Endometrial microvascular endothelial cells (primary cell): ENCODE data around the gene PCDHA2. TPM values are rescaled to one million over a fixed set of nuclear protein-coding genes. Genes with fewer than 3 reads are reported as not detected.
"Not testable (repeated sequence)": the region's sequence is repeated elsewhere in the genome, so short reads cannot be mapped to it uniquely, and the experiment has no call there.

Experiments used
- in situ Hi-C: cut with HindIII; loops from 2 replicates; pipeline ENCODE4 v1.10.0; 2017; ENCODE audit warnings: low sequenced_read_pairs, low pct_unique_long_range_greater_than_20kb; ENCODE audit errors: inconsistent ontology term
- total RNA-seq: library from RNA; depleted of rRNA; stranded (reverse); fragments of >200 nt; gene quantifications from one replicate; pipeline ENCODE4 v1.2.3, GENCODE V29; 2015; ENCODE audit errors: inconsistent ontology term

The PCDHA2 gene
- total RNA-seq = not detected

- in situ Hi-C loops = no loop called here
Measured at GRCh38 chr5:140794595-140795258, at the start of gene PCDHA2. Gene PCDHA2 (plus strand): TSS chr5:140794852.

GRCh38 chr5:140753561-140753960, 41.1 kb upstream of the PCDHA2 start:
- in situ Hi-C loops = no loop called here

DNA sequence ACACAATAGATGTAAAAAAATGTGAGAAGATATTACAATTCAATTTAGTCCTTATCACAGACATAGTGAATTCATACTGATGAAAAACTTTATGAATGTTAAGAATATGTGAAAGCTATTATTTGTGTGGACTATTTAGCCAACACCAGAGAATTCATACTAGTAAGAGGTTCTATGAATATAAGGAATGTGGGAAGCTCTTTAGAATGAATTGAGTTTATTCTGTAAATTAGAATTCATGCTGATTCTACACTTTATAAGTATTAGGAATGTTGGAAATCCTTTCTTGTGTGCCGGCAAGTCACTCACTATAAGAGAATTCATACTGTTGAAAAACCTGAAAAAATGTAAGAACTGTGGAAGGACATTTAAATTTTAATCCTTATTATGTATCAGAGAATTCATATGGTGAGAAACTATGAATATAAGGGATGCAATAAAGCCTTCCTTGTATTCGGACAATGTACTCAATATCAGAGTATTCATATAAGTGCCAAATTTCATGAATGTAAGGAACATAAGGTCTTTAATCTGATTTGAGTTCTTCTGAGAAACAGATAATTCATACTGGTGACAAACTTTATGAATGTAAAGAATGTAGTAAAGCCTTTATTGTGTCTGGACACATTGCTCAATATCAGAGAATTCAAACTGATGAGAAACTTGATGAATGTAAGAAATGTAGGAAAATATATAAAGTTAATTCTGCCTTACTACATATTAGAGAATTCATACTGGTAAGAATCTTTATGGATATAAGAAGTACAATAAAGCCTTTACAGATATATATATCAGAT, 30.3 kb upstream of the PCDHA2 start:
- in situ Hi-C loops = no loop called here

DNA sequence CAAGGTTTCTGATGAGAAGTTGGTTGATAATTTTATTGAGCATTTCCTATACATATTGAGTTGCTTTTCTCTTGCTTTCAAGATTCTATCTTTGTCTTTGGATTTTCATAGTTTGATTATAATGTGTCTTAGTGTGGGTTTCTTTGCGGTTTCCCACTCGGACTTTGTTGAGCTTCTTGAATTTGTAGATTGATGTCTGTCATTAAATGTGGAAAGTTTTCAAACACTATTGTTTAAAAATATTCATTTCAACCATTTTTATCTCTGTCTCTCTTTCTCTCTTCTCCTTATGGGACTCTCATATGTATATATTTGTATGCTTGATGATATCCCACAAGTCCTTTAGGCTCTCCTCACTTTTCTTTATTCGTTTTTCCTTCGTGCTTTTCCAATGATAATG, 27.2 kb upstream of the PCDHA2 start:
- in situ Hi-C loops = no loop called here

DNA sequence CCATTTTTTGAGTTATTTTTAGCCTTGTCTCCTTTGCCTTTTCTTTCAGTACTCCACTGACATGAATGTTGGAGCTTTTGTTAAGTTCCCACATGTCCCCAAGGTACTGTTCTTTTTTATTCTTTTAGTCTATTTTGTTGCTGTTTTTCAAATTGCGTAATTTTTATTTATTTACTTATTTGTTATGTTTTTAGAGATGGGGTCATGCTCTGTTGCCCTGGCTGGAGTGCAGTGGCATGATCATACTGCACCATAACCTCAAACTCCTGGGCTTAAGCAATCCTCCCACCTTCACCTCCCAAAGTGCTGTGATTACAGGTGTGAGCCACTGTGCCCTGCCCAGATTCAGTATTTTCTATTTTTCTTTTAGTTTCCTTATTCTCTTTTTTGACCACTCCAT, 14.1 kb upstream of the PCDHA2 start:
- in situ Hi-C loops = no loop called here

DNA sequence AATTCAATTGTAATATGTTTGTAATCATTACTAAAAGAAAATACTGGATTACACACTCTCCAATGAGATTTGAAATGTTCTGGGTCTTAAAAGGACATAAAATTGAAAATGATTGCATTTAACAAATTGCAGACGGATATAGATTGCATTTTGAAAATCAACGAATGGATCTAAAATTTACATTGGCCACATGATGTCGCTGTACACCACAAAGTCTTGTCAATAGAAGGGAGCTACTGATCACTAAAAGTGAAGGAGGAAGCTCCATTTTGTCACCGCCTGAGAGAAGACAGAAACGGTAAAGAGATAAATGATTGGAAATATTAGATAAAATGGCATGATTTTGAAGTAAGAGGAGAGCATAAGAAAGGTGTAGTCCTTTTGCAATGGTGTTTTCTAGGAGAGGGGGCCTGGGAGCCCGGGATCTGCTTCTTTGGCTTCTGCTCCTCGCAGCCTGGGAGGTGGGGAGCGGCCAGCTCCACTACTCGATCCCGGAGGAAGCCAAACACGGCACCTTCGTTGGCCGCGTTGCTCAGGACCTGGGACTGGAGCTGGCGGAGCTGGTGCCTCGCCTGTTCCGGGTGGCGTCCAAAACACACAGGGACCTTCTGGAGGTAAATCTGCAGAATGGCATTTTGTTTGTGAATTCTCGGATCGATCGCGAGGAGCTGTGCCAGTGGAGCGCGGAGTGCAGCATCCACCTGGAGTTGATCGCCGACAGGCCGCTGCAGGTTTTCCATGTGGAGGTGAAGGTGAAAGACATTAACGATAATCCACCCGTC, 8.6 kb upstream of the PCDHA2 start, which contains the start of gene PCDHA1:
PCDHA1 (plus strand) TSS at position 236 of the 782 bp plus-strand sequence.
- in situ Hi-C loops = no loop called here

- in situ Hi-C loops = not testable (repeated sequence)
Measured at GRCh38 chr5:140787422-140787821, 7.2 kb upstream of the PCDHA2 start.

DNA sequence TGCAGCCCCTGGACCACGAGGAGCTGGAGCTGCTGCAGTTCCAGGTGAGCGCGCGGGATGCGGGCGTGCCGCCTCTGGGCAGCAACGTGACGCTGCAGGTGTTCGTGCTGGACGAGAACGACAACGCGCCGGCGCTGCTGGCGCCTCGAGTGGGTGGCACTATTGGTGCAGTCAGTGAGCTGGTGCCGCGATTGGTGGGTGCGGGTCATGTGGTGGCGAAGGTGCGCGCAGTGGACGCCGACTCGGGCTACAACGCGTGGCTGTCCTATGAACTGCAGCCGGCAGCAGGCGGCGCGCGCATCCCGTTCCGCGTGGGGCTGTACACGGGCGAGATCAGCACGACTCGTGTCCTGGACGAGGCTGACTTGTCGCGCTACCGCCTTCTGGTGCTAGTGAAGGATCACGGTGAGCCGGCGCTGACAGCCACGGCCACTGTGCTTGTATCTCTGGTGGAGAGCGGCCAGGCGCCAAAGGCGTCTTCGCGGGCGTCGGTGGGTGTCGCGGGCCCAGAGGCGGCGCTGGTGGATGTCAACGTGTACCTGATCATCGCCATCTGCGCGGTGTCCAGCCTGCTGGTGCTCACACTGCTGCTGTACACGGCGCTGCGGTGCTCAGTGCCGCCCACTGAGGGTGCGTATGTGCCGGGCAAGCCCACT, 6.7 kb upstream of the PCDHA2 start:
- in situ Hi-C loops = not testable (repeated sequence)

DNA sequence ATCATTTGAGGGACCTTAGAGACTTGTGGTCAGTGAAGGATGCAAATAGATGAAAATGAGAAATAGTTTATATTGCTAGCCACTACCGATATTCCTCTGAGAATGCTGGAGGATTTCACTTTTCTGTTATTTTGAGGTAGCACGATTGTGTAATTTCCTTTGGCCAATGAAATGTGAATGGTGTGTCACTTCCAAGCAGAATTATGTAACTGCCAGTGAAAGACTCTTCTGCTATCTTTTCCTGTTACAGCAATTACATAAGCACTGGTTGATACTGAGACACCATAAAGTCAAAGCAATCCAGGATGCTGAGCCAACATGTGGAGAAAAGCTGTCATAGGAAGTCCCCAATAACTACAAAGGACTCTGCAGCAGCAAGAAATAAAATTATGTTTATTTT, 3.6 kb upstream of the PCDHA2 start:
- in situ Hi-C loops = no loop called here

- in situ Hi-C loops = no loop called here
Measured at GRCh38 chr5:140795259-140795641, 598 bp downstream of the PCDHA2 start.

DNA sequence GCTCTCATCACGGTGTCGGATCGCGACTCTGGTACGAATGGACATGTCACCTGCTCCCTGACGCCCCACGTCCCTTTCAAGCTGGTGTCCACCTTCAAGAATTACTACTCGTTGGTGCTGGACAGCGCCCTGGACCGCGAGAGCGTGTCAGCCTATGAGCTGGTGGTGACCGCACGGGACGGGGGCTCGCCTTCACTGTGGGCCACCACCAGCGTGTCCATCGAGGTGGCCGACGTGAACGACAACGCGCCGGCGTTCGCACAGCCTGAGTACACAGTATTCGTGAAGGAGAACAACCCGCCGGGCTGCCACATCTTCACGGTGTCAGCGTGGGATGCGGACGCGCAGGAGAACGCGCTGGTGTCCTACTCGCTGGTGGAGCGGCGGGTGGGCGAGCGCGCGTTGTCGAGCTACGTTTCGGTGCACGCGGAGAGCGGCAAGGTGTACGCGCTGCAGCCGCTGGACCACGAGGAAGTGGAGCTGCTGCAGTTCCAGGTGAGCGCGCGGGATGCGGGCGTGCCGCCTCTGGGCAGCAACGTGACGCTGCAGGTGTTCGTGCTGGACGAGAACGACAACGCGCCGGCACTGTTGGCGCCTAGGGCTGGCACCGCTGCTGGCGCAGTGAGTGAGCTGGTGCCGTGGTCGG, 1.5 kb downstream of the PCDHA2 start:
- in situ Hi-C loops = not testable (repeated sequence)

DNA sequence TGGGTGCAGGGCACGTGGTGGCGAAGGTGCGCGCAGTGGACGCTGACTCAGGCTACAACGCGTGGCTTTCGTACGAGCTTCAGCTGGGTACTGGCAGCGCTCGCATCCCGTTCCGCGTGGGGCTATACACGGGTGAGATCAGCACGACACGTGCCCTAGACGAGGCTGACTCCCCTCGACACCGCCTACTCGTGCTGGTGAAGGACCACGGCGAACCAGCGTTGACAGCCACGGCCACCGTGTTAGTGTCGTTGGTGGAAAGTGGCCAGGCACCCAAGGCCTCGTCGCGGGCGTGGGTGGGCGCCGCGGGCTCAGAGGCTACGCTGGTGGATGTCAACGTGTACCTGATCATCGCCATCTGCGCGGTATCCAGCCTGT, 2.1 kb downstream of the PCDHA2 start:
- in situ Hi-C loops = no loop called here

GRCh38 chr5:140800816-140801493, 6.3 kb downstream of the PCDHA2 start, which contains the start of gene PCDHA3:
Gene PCDHA3 (plus strand): TSS chr5:140801057.
- in situ Hi-C loops = no loop called here

DNA sequence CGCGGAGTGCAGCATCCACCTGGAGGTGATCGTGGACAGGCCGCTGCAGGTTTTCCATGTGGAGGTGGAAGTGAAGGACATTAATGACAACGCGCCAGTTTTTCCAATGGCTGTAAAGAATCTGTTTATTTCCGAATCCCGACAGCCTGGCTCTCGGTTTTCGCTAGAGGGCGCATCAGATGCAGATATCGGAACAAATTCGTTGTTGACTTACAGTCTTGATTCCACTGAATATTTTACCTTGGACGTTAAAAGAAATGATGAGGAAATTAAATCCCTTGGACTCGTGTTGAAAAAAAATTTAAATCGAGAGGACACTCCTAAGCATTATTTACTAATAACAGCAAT, 6.8 kb downstream of the PCDHA2 start:
- in situ Hi-C loops = no loop called here

- in situ Hi-C loops = not testable (repeated sequence)
Measured at GRCh38 chr5:140802381-140802780, 7.7 kb downstream of the PCDHA2 start.

DNA sequence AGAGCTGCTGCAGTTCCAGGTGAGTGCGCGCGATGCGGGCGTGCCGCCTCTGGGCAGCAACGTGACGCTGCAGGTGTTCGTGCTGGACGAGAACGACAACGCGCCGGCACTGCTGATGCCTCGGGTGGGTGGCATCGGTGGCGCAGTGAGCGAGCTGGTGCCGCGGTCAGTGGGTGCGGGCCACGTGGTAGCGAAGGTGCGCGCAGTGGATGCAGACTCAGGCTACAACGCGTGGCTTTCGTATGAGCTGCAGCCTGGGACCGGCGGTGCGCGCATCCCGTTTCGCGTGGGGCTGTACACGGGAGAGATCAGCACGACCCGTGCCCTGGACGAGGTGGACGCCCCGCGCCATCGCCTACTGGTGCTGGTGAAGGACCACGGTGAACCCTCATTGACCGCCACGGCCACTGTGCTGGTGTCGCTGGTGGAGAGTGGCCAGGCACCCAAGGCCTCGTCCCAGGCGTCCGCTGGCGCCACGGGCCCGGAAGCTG, 8.2 kb downstream of the PCDHA2 start:
- in situ Hi-C loops = no loop called here

DNA sequence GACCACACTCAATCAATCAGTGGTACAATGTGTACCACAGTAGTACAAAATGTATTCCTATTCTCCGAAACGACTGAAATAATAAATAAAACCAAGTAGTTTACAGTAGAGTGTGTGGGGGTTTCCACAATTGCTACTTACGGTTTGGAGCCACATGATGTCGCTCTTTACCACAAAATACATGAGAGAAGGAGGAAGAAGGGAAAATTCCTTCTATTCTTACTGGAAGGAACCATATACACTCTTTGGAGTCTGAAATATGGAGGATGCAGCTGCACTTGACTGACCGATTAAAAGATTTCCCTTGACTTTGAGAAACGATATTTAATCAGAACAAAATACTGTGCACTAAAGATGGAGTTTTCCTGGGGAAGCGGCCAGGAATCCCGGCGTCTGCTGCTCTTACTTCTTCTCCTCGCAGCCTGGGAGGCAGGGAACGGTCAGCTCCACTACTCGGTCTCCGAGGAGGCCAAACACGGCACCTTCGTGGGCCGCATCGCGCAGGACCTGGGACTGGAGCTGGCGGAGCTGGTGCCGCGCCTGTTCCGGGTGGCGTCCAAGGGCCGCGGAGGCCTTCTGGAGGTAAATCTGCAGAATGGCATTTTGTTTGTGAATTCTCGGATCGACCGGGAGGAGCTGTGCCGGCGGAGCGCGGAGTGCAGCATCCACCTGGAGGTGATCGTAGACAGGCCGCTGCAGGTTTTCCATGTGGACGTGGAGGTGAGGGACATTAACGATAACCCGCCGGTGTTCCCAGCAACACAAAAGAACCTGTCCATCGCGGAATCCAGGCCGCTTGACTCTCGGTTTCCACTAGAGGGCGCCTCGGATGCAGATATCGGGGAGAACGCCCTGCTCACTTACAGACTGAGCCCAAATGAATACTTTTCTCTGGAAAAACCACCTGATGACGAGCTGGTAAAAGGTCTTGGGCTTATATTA, 12.5 kb downstream of the PCDHA2 start, which contains the start of gene PCDHA4:
PCDHA4 (plus strand) TSS at position 235 of the 942 bp plus-strand sequence.
- in situ Hi-C loops = no loop called here
